22Rv1 (cell line): ENCODE measurements around the gene CEBPB.

ENCODE experiments used
- ZFX ChIP-seq: fragments of 450-650 bp; IDR thresholded peaks from 2 replicates; pipeline ENCODE4 v1.6.1; 2017; ENCODE audit warnings: antibody characterized with exemption, borderline replicate concordance
- TF ChIP-seq, protein P1 (sequence below): fragments of 450-650 bp; IDR thresholded peaks from 2 replicates; pipeline ENCODE4 v1.5.1; 2017; ENCODE audit warnings: mild to moderate bottlenecking

DNA sequence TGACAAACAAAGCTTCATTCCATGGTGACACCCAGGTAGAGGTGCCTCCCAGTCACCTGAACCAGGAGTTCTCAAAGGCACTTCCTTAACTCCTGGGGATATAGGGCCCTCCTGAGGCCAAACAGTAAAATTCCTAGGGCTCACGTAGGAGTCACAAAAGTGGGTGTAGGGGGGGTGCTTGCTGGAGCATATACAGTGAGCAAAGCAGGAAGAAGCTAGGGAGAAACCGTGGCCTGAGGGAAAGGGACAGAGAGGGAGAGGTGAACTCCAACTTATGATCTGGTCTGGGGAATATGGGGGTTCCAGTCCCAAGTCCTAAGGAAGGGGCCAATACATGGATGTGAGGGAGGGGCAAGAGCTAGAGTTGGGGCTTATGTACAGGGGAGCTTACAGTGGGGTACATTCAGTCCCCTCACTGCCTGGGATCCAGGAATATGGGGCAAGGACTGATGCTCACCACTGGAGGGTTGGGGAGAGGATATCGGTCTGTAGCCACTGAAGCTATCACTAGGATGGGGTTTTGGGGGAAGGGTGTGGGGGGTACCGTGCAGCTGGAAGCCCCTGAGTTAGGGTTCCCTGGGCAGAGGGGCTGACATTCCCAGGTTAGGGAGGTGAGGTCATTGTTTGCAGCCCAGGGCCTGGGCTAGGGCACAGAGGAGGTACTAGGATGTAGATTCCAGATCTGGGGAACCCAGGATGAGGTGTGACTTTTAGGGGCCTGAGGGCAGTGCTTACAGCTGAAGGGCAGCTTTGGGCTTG, 38.1 kb upstream of the CEBPB start:
- TF ChIP-seq, protein P1, sequence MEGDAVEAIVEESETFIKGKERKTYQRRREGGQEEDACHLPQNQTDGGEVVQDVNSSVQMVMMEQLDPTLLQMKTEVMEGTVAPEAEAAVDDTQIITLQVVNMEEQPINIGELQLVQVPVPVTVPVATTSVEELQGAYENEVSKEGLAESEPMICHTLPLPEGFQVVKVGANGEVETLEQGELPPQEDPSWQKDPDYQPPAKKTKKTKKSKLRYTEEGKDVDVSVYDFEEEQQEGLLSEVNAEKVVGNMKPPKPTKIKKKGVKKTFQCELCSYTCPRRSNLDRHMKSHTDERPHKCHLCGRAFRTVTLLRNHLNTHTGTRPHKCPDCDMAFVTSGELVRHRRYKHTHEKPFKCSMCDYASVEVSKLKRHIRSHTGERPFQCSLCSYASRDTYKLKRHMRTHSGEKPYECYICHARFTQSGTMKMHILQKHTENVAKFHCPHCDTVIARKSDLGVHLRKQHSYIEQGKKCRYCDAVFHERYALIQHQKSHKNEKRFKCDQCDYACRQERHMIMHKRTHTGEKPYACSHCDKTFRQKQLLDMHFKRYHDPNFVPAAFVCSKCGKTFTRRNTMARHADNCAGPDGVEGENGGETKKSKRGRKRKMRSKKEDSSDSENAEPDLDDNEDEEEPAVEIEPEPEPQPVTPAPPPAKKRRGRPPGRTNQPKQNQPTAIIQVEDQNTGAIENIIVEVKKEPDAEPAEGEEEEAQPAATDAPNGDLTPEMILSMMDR: no peak
- no peak for TF ChIP-seq ZFX
